CD4-positive, alpha-beta T cell treated with Interleukin-1 beta for 1 hour (primary cell): ENCODE data around the gene FZD4.
A peak's percentile ranks its signal among the peaks of the same experiment; 100 is the strongest.
"Not testable (repeated sequence)": the region's sequence is repeated elsewhere in the genome, so short reads cannot be mapped to it uniquely, and the experiment has no call there.

Source experiments
- DNase-seq, 2 donors: peaks; one replicate each; pipeline ENCODE4 v3.0.0-alpha.2; 2020 to 2022

FZD4 gene

GRCh38 chr11:86972734-86973133 lies 17.5 kb upstream of the FZD4 start:
- no peak for DNase-seq

DNA sequence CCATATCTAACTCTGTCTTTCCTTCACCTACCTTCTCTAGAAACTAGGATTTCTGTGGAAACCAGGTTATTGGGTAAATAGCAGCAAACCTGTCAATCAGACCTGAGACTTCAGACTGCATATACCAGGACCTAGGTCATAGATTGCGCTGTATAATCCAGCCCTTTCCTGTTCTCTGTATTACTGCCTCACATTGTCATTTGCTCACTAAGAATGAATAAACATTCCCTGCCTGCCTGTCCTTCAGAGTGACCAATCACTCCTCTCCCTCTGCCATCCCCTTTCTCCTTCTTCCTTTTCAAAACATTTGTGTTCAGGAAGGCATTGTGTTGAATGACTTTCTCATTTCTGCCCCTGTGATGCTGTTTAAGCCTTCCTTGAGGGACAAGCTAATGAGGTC lies 14.1 kb upstream of the FZD4 start:
- no peak for DNase-seq

- not testable (repeated sequence) for DNase-seq
Measured at GRCh38 chr11:86967601-86968000, 12.4 kb upstream of the FZD4 start.

DNA sequence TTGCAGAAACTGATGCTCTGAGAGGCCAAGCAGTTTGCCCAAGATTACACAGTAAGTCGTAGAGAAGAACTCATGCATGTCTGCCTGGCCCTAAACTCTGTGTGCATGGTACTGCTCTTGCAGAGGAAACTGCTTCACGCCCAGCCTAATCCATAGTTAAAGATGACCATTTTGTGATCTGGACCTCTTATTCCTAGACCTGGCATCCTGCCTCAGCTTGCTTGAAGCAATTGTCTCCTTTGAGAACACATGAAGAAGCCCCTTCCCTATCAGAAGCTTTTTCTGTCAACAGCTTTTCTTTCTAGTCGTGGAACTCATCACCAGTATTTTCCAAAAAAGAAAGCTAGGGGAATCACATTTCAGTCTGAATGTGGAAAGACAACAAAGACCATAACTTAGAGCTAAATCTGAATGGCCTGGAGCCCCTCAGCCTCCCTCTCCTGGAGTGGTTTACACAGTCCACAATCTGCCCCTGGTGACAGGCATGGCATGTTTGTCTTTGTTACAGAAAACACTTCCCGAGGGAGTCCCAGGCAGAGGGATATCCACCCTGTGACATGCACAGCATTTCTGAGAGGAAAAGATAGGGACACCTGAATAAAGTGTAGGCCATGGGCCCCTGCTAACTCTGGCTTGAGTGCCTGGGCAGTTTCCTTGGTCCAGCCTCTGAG lies 2.9 kb upstream of the FZD4 start:
- no peak for DNase-seq

DNA sequence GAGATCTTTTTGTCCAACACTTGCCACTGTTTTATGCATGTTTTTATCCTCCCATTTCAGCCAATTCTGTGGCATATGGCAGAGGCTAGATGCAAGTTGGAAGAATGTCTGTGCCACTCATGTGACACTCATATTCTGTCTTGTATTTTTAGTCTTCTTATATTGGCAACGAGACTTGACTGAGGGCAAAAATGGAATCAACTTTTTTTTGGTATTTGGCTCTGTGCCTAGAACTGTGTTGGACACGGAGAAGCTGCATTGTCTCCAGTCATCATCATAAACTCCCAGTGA lies 1.7 kb upstream of the FZD4 start:
- no peak for DNase-seq

DNA sequence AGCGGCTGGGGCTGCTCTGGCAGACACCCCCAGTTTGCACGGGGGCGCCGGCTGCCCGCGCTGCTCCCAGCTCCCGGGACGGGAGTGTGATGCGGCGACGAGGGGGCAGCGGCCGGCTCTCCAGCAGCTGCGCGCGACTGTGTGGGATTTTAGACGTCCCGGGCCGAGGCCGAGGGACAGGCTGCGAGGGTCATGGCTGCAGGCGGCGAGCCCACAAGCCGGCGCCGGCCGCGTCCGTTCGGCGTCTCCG lies 159 bp downstream of the FZD4 start:
- DNase-seq, result no peak

DNA sequence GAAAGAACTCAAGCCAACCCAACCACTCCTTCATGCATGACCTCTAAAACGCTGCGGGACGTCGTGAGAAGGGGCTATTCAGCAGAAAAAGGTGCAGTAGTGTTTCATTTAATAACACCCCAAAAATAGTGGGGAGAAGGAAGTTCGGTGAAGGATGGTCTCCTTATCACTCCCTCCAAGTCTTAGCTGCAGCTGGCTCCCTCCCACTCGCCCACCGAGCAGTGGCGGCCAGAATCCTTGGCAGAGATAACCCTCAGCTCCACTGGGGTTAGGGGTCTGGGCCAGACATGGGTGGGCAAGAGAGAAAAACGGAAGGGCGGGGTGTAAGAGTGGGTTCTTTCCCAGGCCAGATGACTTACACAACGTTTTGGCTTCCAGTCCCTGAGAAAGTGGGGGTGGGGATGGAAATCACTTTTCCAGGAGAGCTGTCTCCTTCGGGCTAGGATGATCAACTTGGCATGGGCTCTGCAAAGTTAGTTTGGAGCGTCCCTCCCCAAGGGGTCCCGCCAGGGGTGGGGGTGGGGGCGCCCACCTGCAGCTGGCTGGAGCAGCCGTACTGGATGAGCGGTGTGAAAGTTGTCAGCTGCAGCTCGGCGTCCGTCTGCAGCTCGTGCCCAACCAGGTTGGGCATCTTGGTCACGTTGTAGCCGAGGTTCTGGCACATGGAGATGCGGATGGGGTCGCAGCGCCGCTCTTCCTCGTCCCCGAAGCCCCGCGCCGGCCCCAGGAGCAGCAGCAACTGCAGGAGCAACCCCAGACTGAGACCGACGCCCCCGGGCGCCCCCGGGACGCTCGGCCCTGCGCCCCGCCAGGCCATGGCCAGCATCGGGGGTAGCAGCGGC lies 705 bp downstream of the FZD4 start:
- no peak for DNase-seq

DNA sequence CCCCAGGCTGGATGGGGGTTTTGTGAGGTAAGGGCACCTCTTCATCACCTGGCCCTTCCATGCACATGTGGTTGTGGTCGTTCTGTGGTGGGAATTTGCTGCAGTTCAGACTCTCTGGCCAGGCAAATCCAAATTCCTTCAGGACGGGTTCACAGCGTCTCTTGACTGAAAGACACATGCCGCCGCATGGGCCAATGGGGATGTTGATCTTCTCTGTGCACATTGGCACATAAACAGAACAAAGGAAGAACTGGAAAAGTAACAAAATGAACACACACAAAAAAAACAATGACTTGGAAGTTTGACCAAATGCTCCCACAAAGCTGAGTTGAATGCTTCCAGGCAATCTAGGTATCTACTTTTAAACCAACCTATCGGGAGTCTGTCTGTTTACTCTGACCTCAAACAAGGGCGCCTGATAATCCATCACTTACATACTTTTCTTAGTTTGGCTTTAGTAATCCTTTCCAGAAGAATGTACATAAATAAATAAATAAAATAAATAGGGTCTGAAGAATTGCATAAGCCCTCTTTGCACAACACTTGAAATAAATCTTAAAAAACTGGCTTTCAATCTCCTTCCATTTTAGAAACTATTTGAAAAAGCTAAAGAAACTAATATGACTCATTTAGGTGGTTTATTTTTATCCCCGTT lies 2.8 kb downstream of the FZD4 start:
- no peak for DNase-seq

GRCh38 chr11:86951706-86952105 lies 3.5 kb downstream of the FZD4 start:
- DNase-seq, result no peak

DNA sequence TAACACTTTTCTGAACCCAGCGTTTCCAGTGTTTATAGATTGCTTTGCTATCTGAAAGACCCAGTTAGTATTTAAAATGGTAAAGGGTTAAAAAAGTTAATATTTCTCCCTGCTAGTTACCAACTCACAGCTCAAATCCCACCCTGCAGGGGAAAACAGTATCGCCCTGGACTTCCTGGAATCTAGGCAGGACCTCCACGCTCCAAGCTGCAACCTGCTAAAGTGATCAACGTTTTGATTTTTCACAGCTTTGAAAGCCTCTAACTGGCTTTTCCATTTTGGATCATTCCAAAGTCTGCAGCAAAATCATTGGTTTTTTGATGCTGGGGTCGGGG lies 4.6 kb downstream of the FZD4 start:
- DNase-seq, result no peak

- no peak for DNase-seq
Measured at GRCh38 chr11:86949995-86950660, 5.1 kb downstream of the FZD4 start.

- no peak for DNase-seq
Measured at GRCh38 chr11:86948733-86949132, 6.5 kb downstream of the FZD4 start.

- DNase-seq, result no peak
Measured at GRCh38 chr11:86947541-86947940, 7.7 kb downstream of the FZD4 start.

DNA sequence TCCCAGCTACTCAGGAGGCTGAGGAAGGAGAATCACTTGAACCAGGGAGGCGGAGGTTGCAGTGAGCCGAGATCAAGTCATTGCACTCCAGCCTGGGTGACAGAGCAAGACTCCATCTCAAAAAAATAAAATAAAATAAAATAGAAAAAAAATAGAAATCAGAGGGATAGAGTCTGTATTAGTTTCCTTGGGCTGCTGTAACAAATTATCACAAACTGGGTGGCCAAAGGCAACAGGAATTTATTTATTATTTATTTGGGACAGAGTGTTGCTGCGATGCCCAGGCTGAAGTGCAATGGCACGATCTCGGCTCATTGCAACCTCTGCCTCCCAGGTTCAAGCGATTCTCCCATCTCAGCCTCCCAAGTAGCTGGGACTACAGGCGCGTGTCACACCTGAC lies 11.7 kb downstream of the FZD4 start:
- DNase-seq, result not testable (repeated sequence)

DNA sequence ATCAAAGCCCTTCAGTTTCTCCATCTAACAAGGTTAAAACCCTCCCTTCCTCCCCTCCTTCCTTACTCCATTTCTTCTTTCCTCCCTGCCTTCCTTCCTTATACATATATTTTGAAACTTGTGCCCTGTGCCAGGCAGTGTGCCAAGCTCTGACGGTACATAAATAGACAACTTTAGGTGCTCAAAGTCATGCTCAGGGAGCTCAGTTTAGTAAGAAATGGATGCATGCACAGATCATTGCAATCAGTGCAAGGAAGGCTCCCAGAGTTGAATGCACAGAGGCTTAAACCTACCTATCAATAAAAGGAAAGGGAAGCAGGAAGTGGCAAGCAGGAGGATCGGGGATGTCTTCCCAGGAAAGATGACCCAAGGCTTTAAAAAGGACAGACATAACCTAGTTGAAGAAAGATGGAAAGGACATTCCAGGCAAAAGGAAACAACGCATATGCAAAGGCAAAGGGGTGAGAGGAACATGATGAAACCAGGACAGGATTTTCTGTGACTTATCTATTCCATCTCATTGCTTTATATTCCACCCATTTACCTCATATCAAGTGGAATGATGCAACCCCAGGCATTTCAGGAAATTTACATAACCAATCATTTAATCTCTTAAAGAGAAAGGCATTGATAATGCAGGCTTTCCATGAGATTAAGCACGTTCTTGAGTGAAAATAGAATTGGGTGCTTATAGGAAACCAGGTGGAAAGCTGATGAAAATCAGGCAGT lies 13.2 kb downstream of the FZD4 start:
- no peak for DNase-seq

DNA sequence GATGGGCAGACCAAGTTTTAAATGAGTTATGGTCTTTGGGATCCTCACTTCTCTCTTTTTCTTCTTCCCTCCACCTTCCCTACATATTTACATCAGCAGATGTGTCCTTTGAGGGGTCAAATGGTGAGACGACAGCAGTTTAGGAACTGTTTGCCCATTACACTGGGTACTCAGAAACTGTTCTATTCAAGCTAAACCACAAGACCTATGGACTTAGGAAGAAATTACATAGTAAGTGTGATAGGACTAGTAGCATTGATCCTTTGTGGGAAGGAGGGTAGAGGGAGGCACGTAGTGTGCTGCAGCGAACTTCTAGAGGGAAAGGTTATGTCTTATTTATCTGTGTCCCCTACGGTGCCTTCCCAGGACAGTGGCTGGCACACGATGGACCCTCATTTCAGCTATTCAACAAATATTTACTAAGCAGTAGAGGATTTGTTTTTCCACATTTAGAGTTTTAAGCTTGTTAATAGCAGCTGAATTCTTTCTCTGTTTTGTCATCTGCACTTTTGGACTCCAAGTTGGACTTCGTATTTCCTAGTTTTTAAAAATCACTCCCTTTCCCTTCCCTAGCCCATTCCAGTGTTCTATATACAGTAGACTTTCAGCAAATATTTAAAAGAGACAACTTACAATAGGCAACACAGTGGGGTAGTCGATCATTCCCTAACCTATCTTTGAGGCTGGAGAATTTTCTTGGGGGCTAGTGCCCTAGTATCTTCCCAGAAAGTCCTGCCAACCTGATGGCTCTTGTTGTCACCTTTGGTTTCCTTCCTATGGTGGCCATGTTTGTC lies 13.9 kb downstream of the FZD4 start:
- no peak for DNase-seq

DNA sequence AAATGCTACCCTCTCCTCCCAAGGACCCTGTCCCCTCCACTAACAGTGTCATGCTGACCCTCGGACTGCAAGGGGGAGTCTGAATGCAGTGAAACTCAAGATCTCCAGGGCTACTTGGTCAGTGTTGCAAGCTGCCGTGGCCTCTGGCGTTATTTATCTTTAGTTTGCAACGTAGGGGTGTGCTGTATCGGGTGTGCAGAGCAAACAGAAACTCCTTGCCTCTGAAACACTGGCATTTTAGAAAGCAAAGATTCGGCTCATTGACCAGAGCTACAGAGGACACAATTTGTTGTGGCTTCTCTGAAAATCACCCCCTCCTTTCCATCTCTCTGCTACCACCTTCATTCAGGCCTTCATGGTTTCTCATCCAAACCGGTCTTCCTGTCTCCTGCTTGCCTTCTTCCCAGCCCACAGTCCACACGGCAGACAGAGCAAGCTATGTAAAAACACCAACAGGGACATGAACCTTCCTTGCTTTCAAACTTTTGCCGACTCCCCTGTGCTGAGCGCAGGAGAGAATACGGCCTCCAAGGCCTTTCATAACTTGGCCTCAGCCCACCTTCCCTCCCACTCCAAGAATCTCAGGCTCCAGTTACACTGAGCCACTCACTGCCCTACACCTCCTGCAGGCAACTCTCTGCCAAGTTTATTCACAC lies 14.9 kb downstream of the FZD4 start:
- no peak for DNase-seq

- peak in 1 of 2 donors; percentile 49 for DNase-seq
Measured at GRCh38 chr11:86938900-86939880, 16.0 kb downstream of the FZD4 start.

DNA sequence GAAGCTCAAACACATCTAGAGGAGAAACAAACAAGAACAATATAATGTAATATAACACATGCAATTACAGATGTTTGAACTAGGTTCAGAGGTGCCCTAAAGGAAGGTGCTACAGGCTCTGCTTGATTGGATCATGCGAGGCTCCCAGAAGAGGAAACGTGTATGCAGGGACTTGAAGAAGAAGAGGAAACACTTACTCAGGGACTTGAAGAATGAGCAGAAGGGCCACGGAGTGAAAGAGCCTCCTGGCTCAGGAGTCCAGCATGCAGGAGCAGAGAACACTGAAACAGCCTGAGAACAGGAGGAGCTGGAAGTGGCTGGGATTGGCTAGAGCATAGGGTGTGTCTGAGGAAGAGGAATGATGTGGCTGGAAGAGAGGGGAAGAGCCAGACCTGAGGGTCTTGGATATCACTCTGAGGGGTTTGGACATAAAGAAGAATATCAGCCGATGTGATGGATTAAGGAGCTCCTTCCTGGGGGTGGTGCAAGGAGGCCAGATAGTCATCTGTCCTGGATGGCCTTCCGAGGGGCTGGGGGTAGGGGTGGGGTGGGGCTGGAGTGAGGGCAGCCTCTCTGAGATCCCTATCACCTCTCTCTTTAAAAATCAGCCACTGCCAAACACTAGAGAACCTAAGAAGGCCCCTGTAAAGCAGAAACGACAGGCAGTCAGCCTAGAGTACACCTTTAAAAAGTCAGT lies 16.8 kb downstream of the FZD4 start:
- no peak for DNase-seq

GRCh38 chr11:86937193-86937806 lies 17.9 kb downstream of the FZD4 start:
- not testable (repeated sequence) for DNase-seq
